PC-3 (cell line): ENCODE data around the gene SEMA5A.

ENCODE experiments used
- CTCF ChIP-seq: fragments of 300-600 bp; sonication (generic); conservative IDR thresholded peaks from 2 replicates; pipeline ENCODE4 v1.5.1; 2017; ENCODE audit warnings: antibody characterized with exemption, low read depth, mild to moderate bottlenecking, low read length
- EZH2 ChIP-seq: fragments of 300-600 bp; sonication (generic); IDR thresholded peaks from one replicate; pipeline ENCODE4 v1.6.1; 2017; ENCODE audit warnings: antibody characterized with exemption, mild to moderate bottlenecking, low read length; ENCODE audit not compliant: unreplicated experiment
- EZH2phosphoT487 ChIP-seq: fragments of 300-600 bp; sonication (generic); IDR thresholded peaks from 2 replicates; pipeline ENCODE4 v1.6.1; 2018; ENCODE audit warnings: mild to moderate bottlenecking, antibody characterized with exemption, low read length, borderline replicate concordance

GRCh38 chr5:9455826-9456434 lies 89.9 kb downstream of the SEMA5A start:
- TF ChIP-seq CTCF: no peak
- no peak for TF ChIP-seq EZH2phosphoT487
- no peak for TF ChIP-seq EZH2
